HEK293T (cell line): ENCODE results near the gene XRCC1.

Source experiments
- CTCF ChIA-PET: fragments of 350-600 bp; formaldehyde crosslinking; extraction: SDS; loops from one replicate; lab custom pipeline; 2021; ENCODE audit warnings: antibody characterized with exemption, inconsistent platforms; lab: Yijun Ruan, JAX
- POLR2A ChIA-PET: fragments of 350-600 bp; formaldehyde crosslinking; extraction: SDS; loops from one replicate; lab custom pipeline; 2020; ENCODE audit warnings: antibody characterized with exemption, inconsistent platforms; lab: Yijun Ruan, JAX
- DNase-seq: peaks from one replicate; pipeline ENCODE4 v3.0.0; 2012; ENCODE audit warnings: mixed read lengths; ENCODE audit errors: extremely low spot score
- ARNT ChIP-seq: fragments of 450-650 bp; IDR thresholded peaks from 2 replicates; pipeline ENCODE4 v1.6.1; 2017; ENCODE audit warnings: mild to moderate bottlenecking
- BHLHE40 ChIP-seq: fragments of 450-650 bp; IDR thresholded peaks from 2 replicates; pipeline ENCODE4 v1.6.1; 2016; ENCODE audit warnings: mild to moderate bottlenecking, moderate library complexity, borderline replicate concordance
- CTBP1 ChIP-seq: fragments of 450-650 bp; IDR thresholded peaks from 2 replicates; pipeline ENCODE4 v1.6.1; 2016; ENCODE audit warnings: borderline replicate concordance
- ELF4 ChIP-seq: fragments of 450-650 bp; IDR thresholded peaks from 2 replicates; pipeline ENCODE4 v1.6.1; 2017; ENCODE audit warnings: antibody characterized with exemption
- FOXA1 ChIP-seq: fragments of 450-650 bp; IDR thresholded peaks from 2 replicates; pipeline ENCODE4 v1.6.1; 2016; ENCODE audit warnings: mild to moderate bottlenecking
- FOXK2 ChIP-seq: fragments of 450-650 bp; IDR thresholded peaks from 2 replicates; pipeline ENCODE4 v1.6.1; 2016; ENCODE audit warnings: mild to moderate bottlenecking
- FOXM1 ChIP-seq: fragments of 450-650 bp; IDR thresholded peaks from 2 replicates; pipeline ENCODE4 v1.6.1; 2017; ENCODE audit warnings: mild to moderate bottlenecking, borderline replicate concordance
- HDGF ChIP-seq: fragments of 450-650 bp; IDR thresholded peaks from 2 replicates; pipeline ENCODE4 v1.6.1; 2017; ENCODE audit warnings: antibody characterized with exemption, borderline replicate concordance
- L3MBTL2 ChIP-seq: fragments of 450-650 bp; conservative IDR thresholded peaks from 2 replicates; pipeline ENCODE4 v1.6.1; 2016; ENCODE audit warnings: mild to moderate bottlenecking
- LEF1 ChIP-seq: fragments of 450-650 bp; IDR thresholded peaks from 2 replicates; pipeline ENCODE4 v1.6.1; 2017; ENCODE audit warnings: mild to moderate bottlenecking, borderline replicate concordance
- NFRKB ChIP-seq: fragments of 450-650 bp; IDR thresholded peaks from 2 replicates; pipeline ENCODE4 v1.6.1; 2016; ENCODE audit warnings: mild to moderate bottlenecking, moderate library complexity
- PKNOX1 ChIP-seq: fragments of 450-650 bp; IDR thresholded peaks from 2 replicates; pipeline ENCODE4 v1.6.1; 2016
- SP1 ChIP-seq: fragments of 450-650 bp; IDR thresholded peaks from 2 replicates; pipeline ENCODE4 v1.6.1; 2017
- SUZ12 ChIP-seq: fragments of 450-650 bp; IDR thresholded peaks from 2 replicates; pipeline ENCODE4 v1.6.1; 2016; ENCODE audit warnings: mild to moderate bottlenecking
- TARDBP ChIP-seq: fragments of 450-650 bp; IDR thresholded peaks from 2 replicates; pipeline ENCODE4 v1.6.1; 2016
- ZNF384 ChIP-seq: fragments of 450-650 bp; IDR thresholded peaks from 2 replicates; pipeline ENCODE4 v1.6.1; 2016

Gene XRCC1

GRCh38 chr19:43575156-43575950, at the start of gene XRCC1, which contains the start of gene PINLYP:
Gene XRCC1, minus strand, starts transcription at chr19:43575527. Its CDS starts 69 bp downstream, at chr19:43575458.
Gene PINLYP, plus strand, starts transcription at chr19:43575801. Its CDS starts 1,391 bp downstream, at chr19:43577192.
- no peak for TF ChIP-seq ZNF384
- no peak for TF ChIP-seq HDGF
- peak; percentile 99 for DNase-seq
- POLR2A ChIA-PET: interaction anchor here (0.9 to 2.8 kb wide), 3 partner anchors 18 to 43 kb away, joined by 3 to 16 read pairs (median 4); partner anchors contain the start of genes IRGQ, ZNF575 and ZNF576
- CTCF ChIA-PET: interaction anchor here (0.6 to 0.9 kb wide), 2 partner anchors 40 to 146 kb away, joined by 3 read pairs; no protein-coding TSS in a partner anchor

- no peak for DNase-seq
- no peak for TF ChIP-seq LEF1
- TF ChIP-seq ZNF384: no peak
- no peak for TF ChIP-seq L3MBTL2
- TF ChIP-seq FOXK2: no peak
- no peak for TF ChIP-seq ELF4
- no peak for TF ChIP-seq CTBP1
- no peak for TF ChIP-seq NFRKB
- no peak for TF ChIP-seq PKNOX1
- TF ChIP-seq FOXM1: no peak
- TF ChIP-seq SP1: no peak
- no peak for TF ChIP-seq FOXA1
- no peak for TF ChIP-seq BHLHE40
- TF ChIP-seq SUZ12: no peak
- ChIA-PET CTCF (no interaction called here), POLR2A (no interaction called here)
These were observed 49.6 kb upstream of the XRCC1 start for GRCh38 chr19:43624933-43625332.

- CTCF ChIA-PET: no interaction called here
- DNase-seq: peak; percentile 48
- POLR2A ChIA-PET: no interaction called here
- no peak for TF ChIP-seq ELF4
- TF ChIP-seq BHLHE40: no peak
- TF ChIP-seq ARNT: no peak
- no peak for TF ChIP-seq SP1
- TF ChIP-seq LEF1: no peak
- no peak for TF ChIP-seq TARDBP
These were observed 48.8 kb upstream of the XRCC1 start for GRCh38 chr19:43623889-43624670.

- POLR2A ChIA-PET: no interaction called here
- DNase-seq: no peak
- TF ChIP-seq NFRKB: no peak
- TF ChIP-seq PKNOX1: no peak
- no peak for TF ChIP-seq SP1
- CTCF ChIA-PET: no interaction called here
These were observed 47.6 kb upstream of the XRCC1 start for GRCh38 chr19:43622956-43623355.

GRCh38 chr19:43622070-43622469, 46.7 kb upstream of the XRCC1 start:
- POLR2A ChIA-PET: no interaction called here
- no peak for DNase-seq
- CTCF ChIA-PET: no interaction called here
- no peak for TF ChIP-seq SUZ12
- no peak for TF ChIP-seq L3MBTL2
- no peak for TF ChIP-seq LEF1
- no peak for TF ChIP-seq HDGF

GRCh38 chr19:43620061-43621001, 45.0 kb upstream of the XRCC1 start:
- CTCF ChIA-PET: interaction anchor here (0.6 kb wide), 2 partner anchors 22 to 160 kb away, joined by 4 read pairs; no protein-coding TSS in a partner anchor
- TF ChIP-seq ZNF384 (0 out of 2 replicates have a peak, but pooled peaks have one; percentile 18), SP1 (no peak)
- POLR2A ChIA-PET: interaction anchor here (0.6 to 1.0 kb wide), 2 partner anchors 8 to 17 kb away, joined by 4 to 5 read pairs; no protein-coding TSS in a partner anchor
- no peak for DNase-seq
